ENCODE data around the gene OAS3.

OAS3 gene

DNA sequence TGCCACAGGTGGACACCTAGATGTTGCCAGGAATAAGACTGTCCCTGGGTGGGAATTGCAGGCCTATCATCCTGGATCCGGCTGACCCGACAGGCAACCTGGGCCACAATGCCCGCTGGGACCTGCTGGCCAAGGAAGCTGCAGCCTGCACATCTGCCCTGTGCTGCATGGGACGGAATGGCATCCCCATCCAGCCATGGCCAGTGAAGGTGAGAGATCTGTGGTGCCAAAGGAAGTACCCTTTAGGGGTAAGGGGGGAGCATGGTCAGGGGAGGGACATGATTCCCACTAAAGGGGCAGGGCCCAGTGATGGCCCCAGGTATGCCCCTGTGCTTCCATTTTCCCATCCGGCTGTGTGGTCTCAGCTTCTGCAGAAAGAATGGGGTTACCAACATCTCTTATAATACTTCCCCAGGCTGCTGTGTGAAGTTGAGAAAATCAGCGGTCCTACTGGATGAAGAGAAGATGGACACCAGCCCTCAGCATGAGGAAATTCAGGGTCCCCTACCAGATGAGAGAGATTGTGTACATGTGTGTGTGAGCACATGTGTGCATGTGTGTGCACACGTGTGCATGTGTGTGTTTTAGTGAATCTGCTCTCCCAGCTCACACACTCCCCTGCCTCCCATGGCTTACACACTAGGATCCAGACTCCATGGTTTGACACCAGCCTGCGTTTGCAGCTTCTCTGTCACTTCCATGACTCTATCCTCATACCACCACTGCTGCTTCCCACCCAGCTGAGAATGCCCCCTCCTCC, 31.5 kb downstream of the OAS3 start:
- H3K9me3 ChIP-seq (ENCODE audit: insufficient read depth, low read length, severe bottlenecking), result no peaks in the 10 kb centered on the region
- H3K4me2 ChIP-seq (ENCODE audit: insufficient read depth, low read length), result no peak overlapping the region
- H3K27me3 ChIP-seq (ENCODE audit: insufficient read depth, low read length, poor library complexity), result no peaks in the 10 kb centered on the region
- no peaks in the 10 kb centered on the region for H3K79me2 ChIP-seq (ENCODE audit: insufficient read depth, low read length)
- no peak for ATAC-seq (ENCODE audit: insufficient read depth, low read depth)
- no peaks in the 10 kb centered on the region for H4K20me1 ChIP-seq (ENCODE audit: insufficient read depth, low read length)
- H3K4me1 ChIP-seq (ENCODE audit: insufficient read depth, low read length), result peaks cover 6% of the 10 kb centered on the region; the same call in 1 of the 2 replicates
- H3K4me3 ChIP-seq (ENCODE audit: low read depth in 1 of 2, low read length in 2 of 2), result no peak overlapping the region
- H2AFZ ChIP-seq (ENCODE audit: low read depth, low read length), result no peak overlapping the region
- peaks cover 41% of the 10 kb centered on the region for H3K36me3 ChIP-seq (ENCODE audit: insufficient read depth, low read length)
- no peak overlapping the region for H3K27ac ChIP-seq (ENCODE audit: low read length)
- TF ChIP-seq EZH2 (IDR thresholded peaks at IDR 0.05; ENCODE audit: borderline replicate concordance, low read depth, low read length, severe bottlenecking), result no peak
- TF ChIP-seq, protein P1, sequence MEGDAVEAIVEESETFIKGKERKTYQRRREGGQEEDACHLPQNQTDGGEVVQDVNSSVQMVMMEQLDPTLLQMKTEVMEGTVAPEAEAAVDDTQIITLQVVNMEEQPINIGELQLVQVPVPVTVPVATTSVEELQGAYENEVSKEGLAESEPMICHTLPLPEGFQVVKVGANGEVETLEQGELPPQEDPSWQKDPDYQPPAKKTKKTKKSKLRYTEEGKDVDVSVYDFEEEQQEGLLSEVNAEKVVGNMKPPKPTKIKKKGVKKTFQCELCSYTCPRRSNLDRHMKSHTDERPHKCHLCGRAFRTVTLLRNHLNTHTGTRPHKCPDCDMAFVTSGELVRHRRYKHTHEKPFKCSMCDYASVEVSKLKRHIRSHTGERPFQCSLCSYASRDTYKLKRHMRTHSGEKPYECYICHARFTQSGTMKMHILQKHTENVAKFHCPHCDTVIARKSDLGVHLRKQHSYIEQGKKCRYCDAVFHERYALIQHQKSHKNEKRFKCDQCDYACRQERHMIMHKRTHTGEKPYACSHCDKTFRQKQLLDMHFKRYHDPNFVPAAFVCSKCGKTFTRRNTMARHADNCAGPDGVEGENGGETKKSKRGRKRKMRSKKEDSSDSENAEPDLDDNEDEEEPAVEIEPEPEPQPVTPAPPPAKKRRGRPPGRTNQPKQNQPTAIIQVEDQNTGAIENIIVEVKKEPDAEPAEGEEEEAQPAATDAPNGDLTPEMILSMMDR (IDR thresholded peaks at IDR 0.05; ENCODE audit: borderline replicate concordance, extremely low read depth, low read length, poor library complexity, severe bottlenecking), result no peak
- no peak overlapping the region for H3K9ac ChIP-seq (ENCODE audit: low read depth, low read length)
- no peak for DNase-seq

DNA sequence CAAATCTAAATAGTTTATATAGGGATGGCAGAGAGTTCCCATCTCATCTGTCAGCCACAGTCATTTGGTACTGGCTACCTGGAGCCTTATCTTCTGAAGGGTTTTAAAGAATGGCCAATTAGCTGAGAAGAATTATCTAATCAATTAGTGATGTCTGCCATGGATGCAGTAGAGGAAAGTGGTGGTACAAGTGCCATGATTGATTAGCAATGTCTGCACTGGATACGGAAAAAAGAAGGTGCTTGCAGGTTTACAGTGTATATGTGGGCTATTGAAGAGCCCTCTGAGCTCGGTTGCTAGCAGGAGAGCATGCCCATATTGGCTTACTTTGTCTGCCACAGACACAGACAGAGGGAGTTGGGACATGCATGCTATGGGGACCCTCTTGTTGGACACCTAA, 32.1 kb downstream of the OAS3 start:
- Histone ChIP-seq H3K4me3 (ENCODE audit: low read depth in 1 of 2, low read length in 2 of 2) (no peak overlapping the region), H3K79me2 (ENCODE audit: insufficient read depth, low read length) (no peaks in the 10 kb centered on the region), H3K36me3 (ENCODE audit: insufficient read depth, low read length) (peaks cover 34% of the 10 kb centered on the region), H3K4me1 (ENCODE audit: insufficient read depth, low read length) (peaks cover 6% of the 10 kb centered on the region; the same call in 1 of the 2 replicates), H3K4me2 (ENCODE audit: insufficient read depth, low read length) (no peak overlapping the region), H3K9ac (ENCODE audit: low read depth, low read length) (no peak overlapping the region), H3K27ac (ENCODE audit: low read length) (no peak overlapping the region), H4K20me1 (ENCODE audit: insufficient read depth, low read length) (no peaks in the 10 kb centered on the region), H2AFZ (ENCODE audit: low read depth, low read length) (no peak overlapping the region), H3K9me3 (ENCODE audit: insufficient read depth, low read length, severe bottlenecking) (no peaks in the 10 kb centered on the region), H3K27me3 (ENCODE audit: insufficient read depth, low read length, poor library complexity) (no peaks in the 10 kb centered on the region)
- TF ChIP-seq EZH2 (IDR thresholded peaks at IDR 0.05; ENCODE audit: borderline replicate concordance, low read depth, low read length, severe bottlenecking), result no peak
- TF ChIP-seq, protein P1 (IDR thresholded peaks at IDR 0.05; ENCODE audit: borderline replicate concordance, extremely low read depth, low read length, poor library complexity, severe bottlenecking), result no peak
- ATAC-seq (ENCODE audit: insufficient read depth, low read depth) (no peak), DNase-seq (no peak)

DNA sequence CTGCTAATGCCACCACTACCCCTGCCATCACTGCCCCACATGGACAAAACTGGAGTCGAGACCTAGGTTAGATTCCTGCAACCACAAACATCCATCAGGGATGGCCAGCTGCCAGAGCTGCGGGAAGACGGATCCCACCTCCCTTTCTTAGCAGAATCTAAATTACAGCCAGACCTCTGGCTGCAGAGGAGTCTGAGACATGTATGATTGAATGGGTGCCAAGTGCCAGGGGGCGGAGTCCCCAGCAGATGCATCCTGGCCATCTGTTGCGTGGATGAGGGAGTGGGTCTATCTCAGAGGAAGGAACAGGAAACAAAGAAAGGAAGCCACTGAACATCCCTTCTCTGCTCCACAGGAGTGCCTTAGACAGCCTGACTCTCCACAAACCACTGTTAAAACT, 33.0 kb downstream of the OAS3 start:
- Histone ChIP-seq H3K27ac (ENCODE audit: low read length) (no peak overlapping the region), H2AFZ (ENCODE audit: low read depth, low read length) (no peak overlapping the region), H3K27me3 (ENCODE audit: insufficient read depth, low read length, poor library complexity) (no peaks in the 10 kb centered on the region), H3K9me3 (ENCODE audit: insufficient read depth, low read length, severe bottlenecking) (no peaks in the 10 kb centered on the region), H3K9ac (ENCODE audit: low read depth, low read length) (no peak overlapping the region), H3K36me3 (ENCODE audit: insufficient read depth, low read length) (peaks cover 26% of the 10 kb centered on the region), H3K79me2 (ENCODE audit: insufficient read depth, low read length) (no peaks in the 10 kb centered on the region), H3K4me3 (ENCODE audit: low read depth in 1 of 2, low read length in 2 of 2) (no peak overlapping the region), H3K4me2 (ENCODE audit: insufficient read depth, low read length) (no peak overlapping the region), H4K20me1 (ENCODE audit: insufficient read depth, low read length) (no peaks in the 10 kb centered on the region), H3K4me1 (ENCODE audit: insufficient read depth, low read length) (peaks cover 6% of the 10 kb centered on the region; the same call in 1 of the 2 replicates)
- DNase-seq (peak; percentile 44), ATAC-seq (ENCODE audit: insufficient read depth, low read depth) (peak; percentile 70)
- no peak for TF ChIP-seq EZH2 (IDR thresholded peaks at IDR 0.05; ENCODE audit: borderline replicate concordance, low read depth, low read length, severe bottlenecking)
- TF ChIP-seq, protein P1 (IDR thresholded peaks at IDR 0.05; ENCODE audit: borderline replicate concordance, extremely low read depth, low read length, poor library complexity, severe bottlenecking), result no peak

Measured in DND-41 (cell line).